Measurements from ENCODE around the gene ORC1.

The ORC1 gene

GRCh38 chr1:52359676-52360594, 44.3 kb downstream of the ORC1 start:
- TF ChIP-seq CTCF (IDR thresholded peaks at IDR 0.05; ENCODE audit: low read depth, low read length, missing control alignments), result no peak
- DNase-seq (ENCODE audit: extremely low read depth, low read depth), result no peak

GRCh38 chr1:52358851-52359497, 45.2 kb downstream of the ORC1 start:
- no peak for DNase-seq (ENCODE audit: extremely low read depth, low read depth)
- TF ChIP-seq CTCF (IDR thresholded peaks at IDR 0.05; ENCODE audit: low read depth, low read length, missing control alignments), result no peak

More at GRCh38 chr1:52359676-52360594, 44.3 kb downstream of the ORC1 start:
- H3K4me3 ChIP-seq (replicated peaks; ENCODE audit: low read depth, low read length), result no peak overlapping the region

GRCh38 chr1:52357397-52357796, 46.8 kb downstream of the ORC1 start:
- no peak for DNase-seq (ENCODE audit: extremely low read depth, low read depth)
- no peak for TF ChIP-seq CTCF (IDR thresholded peaks at IDR 0.05; ENCODE audit: low read depth, low read length, missing control alignments)
- no peak overlapping the region for H3K4me3 ChIP-seq (replicated peaks; ENCODE audit: low read depth, low read length)

More at GRCh38 chr1:52358851-52359497, 45.2 kb downstream of the ORC1 start:
- no peak overlapping the region for H3K4me3 ChIP-seq (replicated peaks; ENCODE audit: low read depth, low read length)

GRCh38 chr1:52356818-52357355, 47.3 kb downstream of the ORC1 start:
- no peak for TF ChIP-seq CTCF (IDR thresholded peaks at IDR 0.05; ENCODE audit: low read depth, low read length, missing control alignments)
- DNase-seq (ENCODE audit: extremely low read depth, low read depth), result no peak
- H3K4me3 ChIP-seq (replicated peaks; ENCODE audit: low read depth, low read length), result no peak overlapping the region

GRCh38 chr1:52355847-52356505, 48.2 kb downstream of the ORC1 start:
- no peak for DNase-seq (ENCODE audit: extremely low read depth, low read depth)
- no peak for TF ChIP-seq CTCF (IDR thresholded peaks at IDR 0.05; ENCODE audit: low read depth, low read length, missing control alignments)
- no peak overlapping the region for H3K4me3 ChIP-seq (replicated peaks; ENCODE audit: low read depth, low read length)

GRCh38 chr1:52355436-52355835, 48.8 kb downstream of the ORC1 start:
- no peak for DNase-seq (ENCODE audit: extremely low read depth, low read depth)
- H3K4me3 ChIP-seq (replicated peaks; ENCODE audit: low read depth, low read length), result no peak overlapping the region
- TF ChIP-seq CTCF (IDR thresholded peaks at IDR 0.05; ENCODE audit: low read depth, low read length, missing control alignments), result no peak
